MM.1S (cell line): ENCODE measurements around the gene CRTC3.

ENCODE experiments used
- EZH2 ChIP-seq: fragments of 300-600 bp; sonication (generic); optimal IDR thresholded peaks from 2 replicates; pipeline ENCODE3; 2017; ENCODE audit warnings: low read depth, mild to moderate bottlenecking, antibody characterized with exemption, low read length, mixed read lengths
- EZH2phosphoT487 ChIP-seq: fragments of 300-600 bp; sonication (generic); IDR thresholded peaks from 2 replicates; pipeline ENCODE4 v1.6.1; 2018; ENCODE audit warnings: antibody characterized with exemption, low read length
- TF ChIP-seq, protein P1 (sequence below): fragments of 300-600 bp; sonication (generic); IDR thresholded peaks from 2 replicates; pipeline ENCODE4 v1.5.1; 2016; ENCODE audit warnings: antibody characterized with exemption, low read length, mixed read lengths

DNA sequence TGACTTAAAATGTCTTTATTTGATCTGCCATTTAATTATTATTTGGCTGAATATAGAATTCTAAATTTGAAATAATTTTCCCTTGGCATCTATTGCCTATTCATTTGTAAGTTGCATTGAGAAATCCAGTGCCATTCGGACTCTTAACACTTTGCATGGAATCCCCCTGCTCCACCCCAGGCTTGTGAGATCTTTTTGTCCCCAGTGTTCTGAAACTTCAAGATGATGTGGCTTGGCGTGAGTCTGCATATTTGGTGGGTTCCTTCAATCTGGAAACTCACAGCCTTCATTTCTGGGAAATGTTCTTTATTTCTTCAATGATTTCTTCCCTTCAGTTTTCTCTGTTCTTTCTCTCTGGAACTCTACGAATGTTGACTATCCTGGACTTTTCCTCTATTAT is 103.6 kb downstream of the CRTC3 start:
- TF ChIP-seq EZH2 (no peak), EZH2phosphoT487 (no peak)
- TF ChIP-seq, protein P1, sequence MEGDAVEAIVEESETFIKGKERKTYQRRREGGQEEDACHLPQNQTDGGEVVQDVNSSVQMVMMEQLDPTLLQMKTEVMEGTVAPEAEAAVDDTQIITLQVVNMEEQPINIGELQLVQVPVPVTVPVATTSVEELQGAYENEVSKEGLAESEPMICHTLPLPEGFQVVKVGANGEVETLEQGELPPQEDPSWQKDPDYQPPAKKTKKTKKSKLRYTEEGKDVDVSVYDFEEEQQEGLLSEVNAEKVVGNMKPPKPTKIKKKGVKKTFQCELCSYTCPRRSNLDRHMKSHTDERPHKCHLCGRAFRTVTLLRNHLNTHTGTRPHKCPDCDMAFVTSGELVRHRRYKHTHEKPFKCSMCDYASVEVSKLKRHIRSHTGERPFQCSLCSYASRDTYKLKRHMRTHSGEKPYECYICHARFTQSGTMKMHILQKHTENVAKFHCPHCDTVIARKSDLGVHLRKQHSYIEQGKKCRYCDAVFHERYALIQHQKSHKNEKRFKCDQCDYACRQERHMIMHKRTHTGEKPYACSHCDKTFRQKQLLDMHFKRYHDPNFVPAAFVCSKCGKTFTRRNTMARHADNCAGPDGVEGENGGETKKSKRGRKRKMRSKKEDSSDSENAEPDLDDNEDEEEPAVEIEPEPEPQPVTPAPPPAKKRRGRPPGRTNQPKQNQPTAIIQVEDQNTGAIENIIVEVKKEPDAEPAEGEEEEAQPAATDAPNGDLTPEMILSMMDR: no peak
